Peyer's patch (tissue), 4 donors: ENCODE data around the gene CCR6.
A peak's percentile ranks its signal among the peaks of the same experiment; 100 is the strongest.

Experiments used
- POLR2A ChIP-seq, 2 donors: fragments of 450-650 bp; IDR thresholded peaks; one replicate each; pipeline ENCODE4 v1.5.1; 2017; ENCODE audit warnings: antibody characterized with exemption in 2 of 2, mild to moderate bottlenecking in 2 of 2, moderate library complexity in 2 of 2
- TF ChIP-seq, protein P1 (sequence below), 6 experiments: fragments of 450-650 bp in 4 of 6; fragments of 200-600 bp in 2 of 6; sonication (generic) in 1 of 6; IDR thresholded peaks; one replicate each; pipeline ENCODE4 v1.5.1; 2017 to 2019; ENCODE audit warnings: antibody characterized with exemption in 6 of 6, mild to moderate bottlenecking in 3 of 6, moderate library complexity in 1 of 6

DNA sequence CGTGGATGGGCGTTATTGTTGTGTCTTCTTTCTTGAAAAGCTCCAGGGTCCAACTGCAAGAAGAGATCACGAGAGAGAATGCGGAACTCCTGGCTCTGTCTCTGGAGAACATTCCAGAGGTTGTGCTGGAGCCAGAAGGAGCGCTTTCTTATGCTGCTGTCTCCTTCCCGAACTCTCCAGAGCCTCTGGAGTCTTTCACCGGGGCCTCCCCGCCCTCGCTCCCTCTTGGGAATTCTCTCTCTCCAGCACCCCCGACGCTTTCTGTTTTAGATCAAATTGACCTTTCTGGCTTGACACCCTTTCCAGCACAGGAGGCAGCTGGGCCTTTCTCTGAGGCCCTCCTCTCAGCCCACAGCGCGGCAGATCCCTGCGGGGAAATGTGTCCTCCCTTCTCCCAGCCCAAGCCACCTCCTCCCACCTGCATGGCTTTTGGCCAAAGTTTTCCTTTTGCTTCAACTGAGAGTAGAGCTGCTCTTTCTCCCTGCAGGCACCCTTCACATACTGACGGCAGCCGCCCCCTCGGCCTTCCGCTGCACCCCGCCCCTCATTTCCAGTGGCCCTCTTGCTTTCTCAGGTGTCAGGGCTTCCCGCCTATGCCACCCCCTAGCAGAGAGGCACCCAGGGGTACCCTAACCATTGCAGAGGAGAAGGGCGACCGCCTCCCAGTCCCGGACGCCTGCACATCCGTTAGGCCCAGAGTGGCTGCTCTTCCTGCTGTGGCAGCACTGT, 6.6 kb upstream of the CCR6 start:
- TF ChIP-seq, protein P1, sequence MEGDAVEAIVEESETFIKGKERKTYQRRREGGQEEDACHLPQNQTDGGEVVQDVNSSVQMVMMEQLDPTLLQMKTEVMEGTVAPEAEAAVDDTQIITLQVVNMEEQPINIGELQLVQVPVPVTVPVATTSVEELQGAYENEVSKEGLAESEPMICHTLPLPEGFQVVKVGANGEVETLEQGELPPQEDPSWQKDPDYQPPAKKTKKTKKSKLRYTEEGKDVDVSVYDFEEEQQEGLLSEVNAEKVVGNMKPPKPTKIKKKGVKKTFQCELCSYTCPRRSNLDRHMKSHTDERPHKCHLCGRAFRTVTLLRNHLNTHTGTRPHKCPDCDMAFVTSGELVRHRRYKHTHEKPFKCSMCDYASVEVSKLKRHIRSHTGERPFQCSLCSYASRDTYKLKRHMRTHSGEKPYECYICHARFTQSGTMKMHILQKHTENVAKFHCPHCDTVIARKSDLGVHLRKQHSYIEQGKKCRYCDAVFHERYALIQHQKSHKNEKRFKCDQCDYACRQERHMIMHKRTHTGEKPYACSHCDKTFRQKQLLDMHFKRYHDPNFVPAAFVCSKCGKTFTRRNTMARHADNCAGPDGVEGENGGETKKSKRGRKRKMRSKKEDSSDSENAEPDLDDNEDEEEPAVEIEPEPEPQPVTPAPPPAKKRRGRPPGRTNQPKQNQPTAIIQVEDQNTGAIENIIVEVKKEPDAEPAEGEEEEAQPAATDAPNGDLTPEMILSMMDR (IDR thresholded peaks at IDR 0.05) = peak in 1 of 6 experiments; percentile 16
- no peak for TF ChIP-seq POLR2A (IDR thresholded peaks at IDR 0.05)
